ENCODE data around the gene NECAB3. TPM values are rescaled to one million over a fixed set of nuclear protein-coding genes. Genes with fewer than 3 reads are reported as not detected.

Gene NECAB3
- total RNA-seq, 3 donors from 2014 or later (not counting 1 experiment from before 2014, with no cell fraction given) = 9.7 to 18.1 (median 13.4) TPM

- intact Hi-C loops (cut with micrococcal nuclease) = loop anchor here (2.0 kb wide), 1 partner anchor 21 kb away; the partner anchor contains the start of gene ACTL10
- 92% methylated on average over 8 of the region's 8 CpGs for WGBS (ENCODE audit: insufficient coverage)
- Histone ChIP-seq H3K36me3 (ENCODE audit: control insufficient read depth, insufficient read depth, low read length) (no peaks in the 10 kb centered on the region), H3K27me3 (ENCODE audit: control insufficient read depth, insufficient read depth, low read length) (no peaks in the 10 kb centered on the region), H3K4me1 (ENCODE audit: control insufficient read depth, insufficient read depth, low read length) (peaks cover 39% of the 10 kb centered on the region), H3K9me3 (ENCODE audit: control insufficient read depth, insufficient read depth, low read length) (no peaks in the 10 kb centered on the region), H3K27ac (ENCODE audit: low read length) (no peak overlapping the region), H3K4me3 (ENCODE audit: low read length) (no peak overlapping the region)
- Mint-ChIP-seq H3K4me1 (peaks cover 19 to 24% of the 10 kb centered on the region in 2 donors), H3K4me3 (no peak overlapping the region), H3K27me3 (ENCODE audit: low read depth in 2 of 2) (no peaks in the 10 kb centered on the region), H3K27ac (peak overlapping the region; percentile 73 to 85), H3K36me3 (no peaks in the 10 kb centered on the region), H3K9me3 (no peaks in the 10 kb centered on the region)
- ATAC-seq (no peak), DNase-seq (no peak)
- TF ChIP-seq CTCF (IDR thresholded peaks at IDR 0.05) = no peak
Observed at GRCh38 chr20:33687370-33687915, 13.2 kb upstream of the NECAB3 start.

- H3K4me3 Mint-ChIP-seq = peak overlapping the region; percentile 83
- H3K9me3 ChIP-seq (ENCODE audit: control insufficient read depth, insufficient read depth, low read length) = no peaks in the 10 kb centered on the region
- intact Hi-C loops (cut with micrococcal nuclease) = loop anchor here (1.0 to 2.0 kb wide), 2 partner anchors 20 to 33 kb away; partner anchors contain the start of genes ACTL10 and PXMP4
- no peaks in the 10 kb centered on the region for H3K27me3 Mint-ChIP-seq (ENCODE audit: low read depth in 2 of 2)
- no peaks in the 10 kb centered on the region for H3K36me3 ChIP-seq (ENCODE audit: control insufficient read depth, insufficient read depth, low read length)
- no peaks in the 10 kb centered on the region for H3K36me3 Mint-ChIP-seq
- H3K27ac Mint-ChIP-seq = peak overlapping the region; percentile 73 to 85
- no peaks in the 10 kb centered on the region for H3K27me3 ChIP-seq (ENCODE audit: control insufficient read depth, insufficient read depth, low read length)
- H3K27ac ChIP-seq (ENCODE audit: low read length) = peak overlapping the region; percentile 49
- no peaks in the 10 kb centered on the region for H3K9me3 Mint-ChIP-seq
- 89% methylated on average over 14 of the region's 14 CpGs for WGBS (ENCODE audit: insufficient coverage)
- no peak for TF ChIP-seq CTCF (IDR thresholded peaks at IDR 0.05)
- no peak for ATAC-seq
- H3K4me1 Mint-ChIP-seq = peaks cover 19 to 24% of the 10 kb centered on the region in 2 donors
- no peak for DNase-seq
- peaks cover 39% of the 10 kb centered on the region for H3K4me1 ChIP-seq (ENCODE audit: control insufficient read depth, insufficient read depth, low read length)
- peak overlapping the region; percentile 25 for H3K4me3 ChIP-seq (ENCODE audit: low read length)
Observed at GRCh38 chr20:33686984-33687366, 12.7 kb upstream of the NECAB3 start.

- Mint-ChIP-seq H3K9me3 (no peaks in the 10 kb centered on the region), H3K4me1 (peaks cover 19 to 24% of the 10 kb centered on the region in 2 donors), H3K36me3 (no peaks in the 10 kb centered on the region), H3K27ac (peak within 1 kb of the TSS; percentile 73 to 85), H3K4me3 (peak within 1 kb of the TSS; percentile 83), H3K27me3 (ENCODE audit: low read depth in 2 of 2) (no peaks in the 10 kb centered on the region)
- 3% methylated on average over 101 of the region's 101 CpGs for WGBS (ENCODE audit: insufficient coverage)
- intact Hi-C loops (cut with micrococcal nuclease) = loop anchor here (1.0 to 2.0 kb wide), 2 partner anchors 20 to 34 kb away; partner anchors contain the start of genes ACTL10 and PXMP4
- H3K27me3 ChIP-seq (ENCODE audit: control insufficient read depth, insufficient read depth, low read length) = no peaks in the 10 kb centered on the region
- peak; percentile 94 to 95 for DNase-seq
- H3K9me3 ChIP-seq (ENCODE audit: control insufficient read depth, insufficient read depth, low read length) = no peaks in the 10 kb centered on the region
- peak; percentile 91 to 97 (median 96) for ATAC-seq
- peaks cover 39% of the 10 kb centered on the region for H3K4me1 ChIP-seq (ENCODE audit: control insufficient read depth, insufficient read depth, low read length)
- H3K36me3 ChIP-seq (ENCODE audit: control insufficient read depth, insufficient read depth, low read length) = no peaks in the 10 kb centered on the region
- peak within 1 kb of the TSS; percentile 25 for H3K4me3 ChIP-seq (ENCODE audit: low read length)
- TF ChIP-seq CTCF (IDR thresholded peaks at IDR 0.05) = peak; percentile 16
- H3K27ac ChIP-seq (ENCODE audit: low read length) = peak within 1 kb of the TSS; percentile 49
Observed at GRCh38 chr20:33686100-33686983, 12.1 kb upstream of the NECAB3 start, which contains the start of gene E2F1. E2F1 (minus strand) TSS chr20:33686385; CDS start chr20:33686264, 121 bp downstream.
